Esophagus (tissue), 2 donors: ENCODE data around the gene TMEM150C. TPM values are rescaled to one million over a fixed set of nuclear protein-coding genes. Genes with fewer than 3 reads are reported as not detected.
A peak's percentile ranks its signal among the peaks of the same experiment; 100 is the strongest.

ENCODE experiments used
- H3K27ac ChIP-seq, 2 donors: one replicate each; pipeline ENCODE4 v1.5.1; 2013; ENCODE audit warnings: low read depth in 2 of 2, mild to moderate bottlenecking in 2 of 2, inconsistent platforms in 1 of 2, low read length in 1 of 2, moderate library complexity in 1 of 2
- H3K27me3 ChIP-seq, 2 donors: one replicate each; pipeline ENCODE4 v1.6.1; 2013; ENCODE audit warnings: low read length in 2 of 2, control low read depth in 1 of 2, mild to moderate bottlenecking in 1 of 2; ENCODE audit not compliant: insufficient read depth in 2 of 2, control insufficient read depth in 1 of 2
- H3K36me3 ChIP-seq, 2 donors: one replicate each; pipeline ENCODE4 v1.6.1; 2013; ENCODE audit warnings: low read length in 1 of 2; ENCODE audit not compliant: control insufficient read depth in 2 of 2, insufficient read depth in 2 of 2
- H3K4me1 ChIP-seq, 2 donors: one replicate each; pipeline ENCODE4 v1.6.1; 2013; ENCODE audit warnings: low read length in 1 of 2; ENCODE audit not compliant: control insufficient read depth in 2 of 2, insufficient read depth in 2 of 2
- H3K4me3 ChIP-seq, 2 donors: one replicate each; pipeline ENCODE4 v1.5.1; 2013; ENCODE audit warnings: low read length in 2 of 2, mild to moderate bottlenecking in 2 of 2, low read depth in 1 of 2, moderate library complexity in 1 of 2
- H3K9me3 ChIP-seq, 2 donors: one replicate each; pipeline ENCODE4 v1.6.1; 2013; ENCODE audit warnings: mild to moderate bottlenecking in 2 of 2, low read depth in 1 of 2, low read length in 1 of 2, moderate library complexity in 1 of 2; ENCODE audit not compliant: control insufficient read depth in 2 of 2, insufficient read depth in 1 of 2
- WGBS, 2 donors: extraction: QIAGEN DNeasy Blood & Tissue Kit; methylation state at CpG; one replicate each; pipeline ENCODE4 v1.1.7; 2013; 5-methylcytosine and 5-hydroxymethylcytosine counted together
- polyA plus RNA-seq, 2 donors: library from polyadenylated mRNA; stranded (reverse); fragments of 200-250 nt; gene quantifications; one replicate each; pipeline ENCODE4 v1.2.3, GENCODE V29; 2013
- donor health status: healthy with polysubstance abuse.
- donor health status: Bipolar disorder and iron deficiency.

The TMEM150C gene
- polyA plus RNA-seq, 2 donors = 1.2 to 4.0 TPM

GRCh38 chr4:82447886-82448285, 113.9 kb downstream of the TMEM150C start:
- 90 to 94% methylated on average over 1 of the region's 1 CpG for WGBS, 2 donors
- H3K9me3 ChIP-seq = no peaks in the 10 kb centered on the region
- no peaks in the 10 kb centered on the region for H3K4me1 ChIP-seq
- no peak overlapping the region for H3K4me3 ChIP-seq
- no peaks in the 10 kb centered on the region for H3K27me3 ChIP-seq
- no peak overlapping the region for H3K27ac ChIP-seq
- peaks cover 3 to 13% of the 10 kb centered on the region in 2 donors for H3K36me3 ChIP-seq

GRCh38 chr4:82439088-82439487, 122.7 kb downstream of the TMEM150C start:
- WGBS, 2 donors = 79 to 91% methylated on average over 2 of the region's 2 CpGs
- Histone ChIP-seq H3K4me3 (no peak overlapping the region), H3K4me1 (peaks cover 0 to 5% of the 10 kb centered on the region in 2 donors), H3K9me3 (no peaks in the 10 kb centered on the region), H3K27me3 (no peaks in the 10 kb centered on the region), H3K36me3 (no peaks in the 10 kb centered on the region), H3K27ac (no peak overlapping the region)

DNA sequence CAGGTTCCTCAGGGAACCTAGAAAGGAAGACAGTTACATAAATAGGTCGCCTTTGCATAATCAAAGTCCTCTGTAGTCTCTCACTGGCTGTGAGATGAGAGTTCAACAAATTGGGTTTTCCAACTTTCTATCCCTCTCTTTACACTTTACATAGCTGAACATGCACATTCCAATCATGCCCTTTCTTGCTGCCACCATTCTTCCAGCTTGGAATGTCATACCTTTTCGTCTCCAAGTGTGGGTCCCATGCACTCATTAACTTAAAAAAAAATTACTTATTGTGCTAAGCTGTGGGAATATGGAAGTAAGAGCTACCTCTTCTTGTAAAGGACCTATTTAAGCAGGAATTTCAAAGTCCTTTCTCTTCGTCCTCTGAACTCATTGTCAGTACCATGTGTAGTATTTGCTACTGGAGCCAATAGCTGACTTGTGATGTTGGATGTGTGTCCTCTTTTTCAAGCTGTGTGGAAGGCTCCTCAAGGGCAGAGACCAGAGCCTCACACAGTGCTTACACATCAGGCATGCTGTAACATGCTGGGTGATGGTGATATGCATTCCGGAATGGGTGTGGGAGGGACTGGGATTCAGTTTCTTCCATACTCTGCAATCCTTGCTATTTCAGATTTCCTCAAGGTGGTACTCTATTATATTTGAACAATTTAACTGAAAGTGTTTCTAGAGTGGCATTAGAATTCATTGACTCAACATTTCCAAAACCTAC, 124.3 kb downstream of the TMEM150C start:
- Histone ChIP-seq H3K4me1 (peaks cover 0 to 5% of the 10 kb centered on the region in 2 donors), H3K27ac (peak overlapping the region in 1 of 2 donors; percentile 15)

DNA sequence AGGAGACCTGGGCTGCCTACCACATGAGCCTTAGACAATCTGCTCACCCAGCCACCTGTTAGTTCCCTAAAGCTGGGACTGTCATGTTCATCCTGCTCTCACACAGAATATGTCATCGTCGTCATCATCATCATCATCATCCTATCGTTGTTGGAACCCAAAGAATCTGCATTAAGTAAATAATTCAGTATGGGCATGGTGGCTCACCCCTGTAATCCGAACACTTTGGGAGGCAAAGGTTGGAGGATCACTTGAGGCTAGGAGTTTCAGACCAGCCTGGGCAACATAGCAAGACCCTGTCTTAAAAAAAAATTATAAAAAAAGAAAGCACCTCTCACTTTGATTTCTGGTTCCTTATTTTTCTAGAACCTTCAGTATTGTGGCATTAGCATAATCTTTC, 125.0 kb downstream of the TMEM150C start:
- WGBS, 2 donors = 96 to 98% methylated on average over 4 of the region's 4 CpGs
- H3K27me3 ChIP-seq = no peaks in the 10 kb centered on the region
- H3K4me1 ChIP-seq = peaks cover 0 to 5% of the 10 kb centered on the region in 2 donors
- no peaks in the 10 kb centered on the region for H3K9me3 ChIP-seq
- H3K27ac ChIP-seq = no peak overlapping the region
- H3K4me3 ChIP-seq = no peak overlapping the region
- H3K36me3 ChIP-seq = no peaks in the 10 kb centered on the region

More for the DNA sequence above, 124.3 kb downstream of the TMEM150C start:
- Histone ChIP-seq H3K4me3 (no peak overlapping the region), H3K27me3 (no peaks in the 10 kb centered on the region), H3K9me3 (no peaks in the 10 kb centered on the region), H3K36me3 (no peaks in the 10 kb centered on the region)
- WGBS, 2 donors = 58 to 66% methylated on average over 4 of the region's 4 CpGs

- H3K27ac ChIP-seq = no peak overlapping the region
Observed at GRCh38 chr4:82436130-82436529, 125.7 kb downstream of the TMEM150C start.

GRCh38 chr4:82434949-82435348, 126.8 kb downstream of the TMEM150C start:
- 96% methylated on average over 7 of the region's 7 CpGs for WGBS, 2 donors
- no peaks in the 10 kb centered on the region for H3K27me3 ChIP-seq
- H3K27ac ChIP-seq = no peak overlapping the region
- no peak overlapping the region for H3K4me3 ChIP-seq
- H3K4me1 ChIP-seq = peaks cover 0 to 7% of the 10 kb centered on the region in 2 donors
- no peaks in the 10 kb centered on the region for H3K36me3 ChIP-seq
- no peaks in the 10 kb centered on the region for H3K9me3 ChIP-seq

More at GRCh38 chr4:82436130-82436529, 125.7 kb downstream of the TMEM150C start:
- H3K4me3 ChIP-seq = no peak overlapping the region
- H3K27me3 ChIP-seq = no peaks in the 10 kb centered on the region
- peaks cover 0 to 5% of the 10 kb centered on the region in 2 donors for H3K4me1 ChIP-seq
- H3K9me3 ChIP-seq = no peaks in the 10 kb centered on the region
- WGBS, 2 donors = 91 to 97% methylated on average over 5 of the region's 5 CpGs
- H3K36me3 ChIP-seq = no peaks in the 10 kb centered on the region

DNA sequence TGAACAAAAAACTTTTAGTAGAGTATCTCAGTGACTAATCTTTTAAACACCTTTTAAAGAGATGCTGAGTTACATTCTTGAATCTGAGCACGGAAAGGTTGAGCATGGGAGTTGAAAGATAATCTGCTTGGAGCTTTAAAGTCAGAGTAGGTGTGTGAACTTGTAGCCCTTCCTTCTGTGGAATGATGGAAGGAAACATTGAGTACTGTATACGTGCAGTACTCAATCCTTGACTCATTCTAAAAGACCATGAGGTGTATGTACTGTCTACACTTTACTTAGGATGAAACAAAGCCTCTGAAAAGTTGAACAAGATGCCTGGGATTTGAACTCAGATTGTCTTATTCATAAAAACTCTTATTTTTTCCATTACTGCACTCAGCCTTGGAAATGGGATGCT, 128.0 kb downstream of the TMEM150C start:
- Histone ChIP-seq H3K4me3 (no peak overlapping the region), H3K36me3 (no peaks in the 10 kb centered on the region), H3K4me1 (peaks cover 0 to 7% of the 10 kb centered on the region in 2 donors), H3K9me3 (no peaks in the 10 kb centered on the region), H3K27me3 (no peaks in the 10 kb centered on the region), H3K27ac (no peak overlapping the region)
- WGBS, 2 donors = 46 to 49% methylated on average over 2 of the region's 2 CpGs

Other genes with a start within 250 kb of the TMEM150C start
- 100 to 1,000 TPM; 126 to 156 TPM for gene HNRNPD, start 188.0 kb downstream of the TMEM150C start, polyA plus RNA-seq
- 100 to 1,000 TPM; 163 to 226 TPM for gene HNRNPDL, start 131.5 kb downstream of the TMEM150C start, polyA plus RNA-seq
- gene ENOPH1, start 131.4 kb downstream of the TMEM150C start, polyA plus RNA-seq = 10 to 100 TPM; 32.6 to 51.7 TPM
- gene SCD5, start 236.8 kb upstream of the TMEM150C start, polyA plus RNA-seq = 1 to 10 TPM; 2.5 to 2.9 TPM